GM23338 (cell line): ENCODE data around the gene AFF2.

ENCODE experiments used
- CREB1 ChIP-seq: fragments of 250-450 bp; sonication (Bioruptor Pico); IDR thresholded peaks from 2 replicates; pipeline ENCODE4 v1.5.0; 2020; ENCODE audit warnings: low read depth, mild to moderate bottlenecking, moderate library complexity
- EZH2 ChIP-seq: fragments of 200-600 bp; sonication (generic); IDR thresholded peaks from one replicate; pipeline ENCODE4 v1.8.0; 2017; ENCODE audit warnings: antibody characterized with exemption, mild to moderate bottlenecking, low read depth; ENCODE audit not compliant: unreplicated experiment
- EZH2phosphoT487 ChIP-seq: fragments of 200-600 bp; sonication (generic); IDR thresholded peaks from one replicate; pipeline ENCODE4 v1.8.1; 2018; ENCODE audit warnings: antibody characterized with exemption; ENCODE audit not compliant: unreplicated experiment
- JUNB ChIP-seq: IDR thresholded peaks from one replicate; pipeline ENCODE4 v1.6.1; 2016; ENCODE audit warnings: antibody characterized with exemption; ENCODE audit not compliant: unreplicated experiment
- NANOG ChIP-seq: IDR thresholded peaks from 2 replicates; pipeline ENCODE4 v1.6.1; 2016; ENCODE audit warnings: antibody characterized with exemption, borderline replicate concordance
- POLR2AphosphoS5 ChIP-seq: IDR thresholded peaks from 2 replicates; pipeline ENCODE4 v1.6.1; 2016; ENCODE audit warnings: antibody characterized with exemption, low read depth
- ZNF114 ChIP-seq: fragments of 250-450 bp; sonication (Bioruptor Pico); IDR thresholded peaks from 2 replicates; pipeline ENCODE4 v1.5.0; 2020; ENCODE audit warnings: mild to moderate bottlenecking, moderate library complexity
- ZNF331 ChIP-seq: fragments of 250-450 bp; sonication (Bioruptor Pico); IDR thresholded peaks from 2 replicates; pipeline ENCODE4 v1.5.0; 2020; ENCODE audit warnings: low read depth, mild to moderate bottlenecking, moderate library complexity
- TF ChIP-seq, protein P1 (sequence below), 2 experiments: fragments of 200-600 bp in 1 of 2; sonication (generic) in 1 of 2; conservative IDR thresholded peaks; 2 replicates each; pipeline versions ENCODE4 v1.5.1 to v1.6.1; 2016 to 2017; ENCODE audit warnings: antibody characterized with exemption in 2 of 2, low read depth in 2 of 2, mild to moderate bottlenecking in 2 of 2, moderate library complexity in 1 of 2

DNA sequence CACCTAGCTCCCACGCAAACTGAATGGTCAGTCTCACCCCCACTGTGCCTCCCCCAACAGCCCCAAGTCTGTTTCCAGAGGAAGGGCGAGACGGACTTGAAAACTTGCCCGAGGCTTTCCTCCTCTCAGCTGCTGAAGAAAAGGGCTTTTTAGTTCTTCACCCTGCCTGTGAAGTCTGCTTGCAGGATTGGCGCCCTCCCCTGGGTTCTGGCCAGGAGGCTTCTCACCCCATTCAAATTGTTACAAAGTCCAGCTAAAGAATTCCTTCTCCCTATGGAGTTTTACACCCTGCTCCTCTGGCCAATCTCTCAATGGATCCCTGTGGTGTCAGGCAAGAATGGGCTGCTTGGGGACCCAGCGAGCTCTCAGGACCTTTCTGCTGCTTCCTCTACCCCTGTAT, 241.0 kb downstream of the AFF2 start:
- TF ChIP-seq, protein P1, sequence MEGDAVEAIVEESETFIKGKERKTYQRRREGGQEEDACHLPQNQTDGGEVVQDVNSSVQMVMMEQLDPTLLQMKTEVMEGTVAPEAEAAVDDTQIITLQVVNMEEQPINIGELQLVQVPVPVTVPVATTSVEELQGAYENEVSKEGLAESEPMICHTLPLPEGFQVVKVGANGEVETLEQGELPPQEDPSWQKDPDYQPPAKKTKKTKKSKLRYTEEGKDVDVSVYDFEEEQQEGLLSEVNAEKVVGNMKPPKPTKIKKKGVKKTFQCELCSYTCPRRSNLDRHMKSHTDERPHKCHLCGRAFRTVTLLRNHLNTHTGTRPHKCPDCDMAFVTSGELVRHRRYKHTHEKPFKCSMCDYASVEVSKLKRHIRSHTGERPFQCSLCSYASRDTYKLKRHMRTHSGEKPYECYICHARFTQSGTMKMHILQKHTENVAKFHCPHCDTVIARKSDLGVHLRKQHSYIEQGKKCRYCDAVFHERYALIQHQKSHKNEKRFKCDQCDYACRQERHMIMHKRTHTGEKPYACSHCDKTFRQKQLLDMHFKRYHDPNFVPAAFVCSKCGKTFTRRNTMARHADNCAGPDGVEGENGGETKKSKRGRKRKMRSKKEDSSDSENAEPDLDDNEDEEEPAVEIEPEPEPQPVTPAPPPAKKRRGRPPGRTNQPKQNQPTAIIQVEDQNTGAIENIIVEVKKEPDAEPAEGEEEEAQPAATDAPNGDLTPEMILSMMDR (conservative IDR thresholded peaks at IDR 0.05; ENCODE audit: low read depth in 2 of 2) = peak in 1 of 2 experiments; percentile 24; a peak in 1 of 4 replicates
- TF ChIP-seq POLR2AphosphoS5 (no peak), ZNF114 (CRISPR knock-in tag) (no peak), CREB1 (CRISPR knock-in tag) (no peak), EZH2 (no peak), NANOG (no peak), JUNB (no peak), ZNF331 (CRISPR knock-in tag) (no peak), EZH2phosphoT487 (no peak)
